ENCODE results near the gene SLC6A8. TPM values are rescaled to one million over a fixed set of nuclear protein-coding genes. Genes with fewer than 3 reads are reported as not detected.

Gene SLC6A8
- 29.4 and 40.2 TPM in 2 replicates for total RNA-seq (2014; rRNA removed; shearing (Covaris generic))

GRCh38 chrX:153687121-153688039 is at the start of gene SLC6A8:
TSS of gene SLC6A8 (plus strand) at chrX:153687926. CDS start at chrX:153688575, 649 bp downstream.
- peak; percentile 92 for DNase-seq
- no peaks in the 10 kb centered on the region for H3K27me3 ChIP-seq (ENCODE audit: control insufficient read depth, insufficient read depth, low read length)
- H3K4me3 ChIP-seq (ENCODE audit: insufficient read depth, low read depth, low read length), result peak within 1 kb of the TSS; percentile 45
- H3K36me3 ChIP-seq (replicated peaks; ENCODE audit: control insufficient read depth, insufficient read depth, low read length), result no peaks in the 10 kb centered on the region

GRCh38 chrX:153638041-153638371 is 49.7 kb upstream of the SLC6A8 start:
- H3K4me3 ChIP-seq (ENCODE audit: insufficient read depth, low read depth, low read length), result no peak overlapping the region
- peaks cover 24% of the 10 kb centered on the region for H3K27me3 ChIP-seq (ENCODE audit: control insufficient read depth, insufficient read depth, low read length)
- H3K36me3 ChIP-seq (replicated peaks; ENCODE audit: control insufficient read depth, insufficient read depth, low read length), result no peaks in the 10 kb centered on the region
- DNase-seq, result peak; percentile 15

- H3K4me3 ChIP-seq (ENCODE audit: insufficient read depth, low read depth, low read length), result no peak overlapping the region
- H3K27me3 ChIP-seq (ENCODE audit: control insufficient read depth, insufficient read depth, low read length), result peaks cover 30% of the 10 kb centered on the region
- no peaks in the 10 kb centered on the region for H3K36me3 ChIP-seq (replicated peaks; ENCODE audit: control insufficient read depth, insufficient read depth, low read length)
- peak; percentile 38 for DNase-seq
These were observed 49.1 kb upstream of the SLC6A8 start for GRCh38 chrX:153638436-153639176.

GRCh38 chrX:153639177-153640044 is 48.3 kb upstream of the SLC6A8 start:
- peak; percentile 18 for DNase-seq
- H3K27me3 ChIP-seq (ENCODE audit: control insufficient read depth, insufficient read depth, low read length), result peaks cover 35% of the 10 kb centered on the region
- H3K36me3 ChIP-seq (replicated peaks; ENCODE audit: control insufficient read depth, insufficient read depth, low read length), result no peaks in the 10 kb centered on the region
- no peak overlapping the region for H3K4me3 ChIP-seq (ENCODE audit: insufficient read depth, low read depth, low read length)

GRCh38 chrX:153640045-153640686 is 47.6 kb upstream of the SLC6A8 start:
- no peak overlapping the region for H3K4me3 ChIP-seq (ENCODE audit: insufficient read depth, low read depth, low read length)
- DNase-seq, result peak; percentile 57
- no peaks in the 10 kb centered on the region for H3K36me3 ChIP-seq (replicated peaks; ENCODE audit: control insufficient read depth, insufficient read depth, low read length)
- peaks cover 43% of the 10 kb centered on the region for H3K27me3 ChIP-seq (ENCODE audit: control insufficient read depth, insufficient read depth, low read length)

- Histone ChIP-seq H3K4me3 (ENCODE audit: insufficient read depth, low read depth, low read length) (no peak overlapping the region), H3K27me3 (ENCODE audit: control insufficient read depth, insufficient read depth, low read length) (peaks cover 50% of the 10 kb centered on the region), H3K36me3 (replicated peaks; ENCODE audit: control insufficient read depth, insufficient read depth, low read length) (no peaks in the 10 kb centered on the region)
- DNase-seq, result peak; percentile 75
These were observed 46.8 kb upstream of the SLC6A8 start for GRCh38 chrX:153640736-153641575.

GRCh38 chrX:153641627-153642026 is 46.1 kb upstream of the SLC6A8 start:
- Histone ChIP-seq H3K36me3 (replicated peaks; ENCODE audit: control insufficient read depth, insufficient read depth, low read length) (no peaks in the 10 kb centered on the region), H3K4me3 (ENCODE audit: insufficient read depth, low read depth, low read length) (peak overlapping the region; percentile 24), H3K27me3 (ENCODE audit: control insufficient read depth, insufficient read depth, low read length) (peaks cover 57% of the 10 kb centered on the region)
- peak; percentile 77 for DNase-seq

- Histone ChIP-seq H3K4me3 (ENCODE audit: insufficient read depth, low read depth, low read length) (peak overlapping the region; percentile 24), H3K27me3 (ENCODE audit: control insufficient read depth, insufficient read depth, low read length) (peaks cover 60% of the 10 kb centered on the region), H3K36me3 (replicated peaks; ENCODE audit: control insufficient read depth, insufficient read depth, low read length) (no peaks in the 10 kb centered on the region)
- peak; percentile 87 for DNase-seq
These were observed 45.6 kb upstream of the SLC6A8 start for GRCh38 chrX:153642051-153642654.

GRCh38 chrX:153642655-153643430 is 44.9 kb upstream of the SLC6A8 start:
- Histone ChIP-seq H3K36me3 (replicated peaks; ENCODE audit: control insufficient read depth, insufficient read depth, low read length) (no peaks in the 10 kb centered on the region), H3K27me3 (ENCODE audit: control insufficient read depth, insufficient read depth, low read length) (peaks cover 67% of the 10 kb centered on the region), H3K4me3 (ENCODE audit: insufficient read depth, low read depth, low read length) (no peak overlapping the region; the same call in 1 of the 2 replicates)
- DNase-seq, result peak; percentile 55

GRCh38 chrX:153643431-153644351 is 44.0 kb upstream of the SLC6A8 start:
- DNase-seq, result peak; percentile 87
- peak overlapping the region; percentile 28; the same call in 1 of the 2 replicates for H3K4me3 ChIP-seq (ENCODE audit: insufficient read depth, low read depth, low read length)
- no peaks in the 10 kb centered on the region for H3K36me3 ChIP-seq (replicated peaks; ENCODE audit: control insufficient read depth, insufficient read depth, low read length)
- H3K27me3 ChIP-seq (ENCODE audit: control insufficient read depth, insufficient read depth, low read length), result peaks cover 75% of the 10 kb centered on the region

GRCh38 chrX:153644356-153645125 is 43.2 kb upstream of the SLC6A8 start:
- Histone ChIP-seq H3K27me3 (ENCODE audit: control insufficient read depth, insufficient read depth, low read length) (peaks cover 83% of the 10 kb centered on the region), H3K4me3 (ENCODE audit: insufficient read depth, low read depth, low read length) (peak overlapping the region; percentile 32), H3K36me3 (replicated peaks; ENCODE audit: control insufficient read depth, insufficient read depth, low read length) (no peaks in the 10 kb centered on the region)
- peak; percentile 76 for DNase-seq

Data from H7 (cell line).